Gastroesophageal sphincter (tissue), 3 donors: ENCODE data around the gene RPTOR.

Experiments used
- EP300 ChIP-seq: sonication (generic); formaldehyde crosslinking; IDR thresholded peaks from one replicate; pipeline ENCODE4 v1.6.1; 2017; ENCODE audit warnings: antibody characterized with exemption, mild to moderate bottlenecking
- POLR2A ChIP-seq, 2 donors: fragments of 450-650 bp; IDR thresholded peaks; one replicate each; pipeline ENCODE4 v1.6.1; 2017; ENCODE audit warnings: antibody characterized with exemption in 2 of 2, mild to moderate bottlenecking in 2 of 2, moderate library complexity in 1 of 2
- TF ChIP-seq, protein P1 (sequence below), 4 experiments: fragments of 200-600 bp in 2 of 4; fragments of 450-650 bp in 2 of 4; sonication (generic) in 1 of 4; IDR thresholded peaks; one replicate each; pipeline ENCODE4 v1.5.1; 2017 to 2019; ENCODE audit warnings: antibody characterized with exemption in 4 of 4, mild to moderate bottlenecking in 2 of 4, moderate library complexity in 2 of 4

DNA sequence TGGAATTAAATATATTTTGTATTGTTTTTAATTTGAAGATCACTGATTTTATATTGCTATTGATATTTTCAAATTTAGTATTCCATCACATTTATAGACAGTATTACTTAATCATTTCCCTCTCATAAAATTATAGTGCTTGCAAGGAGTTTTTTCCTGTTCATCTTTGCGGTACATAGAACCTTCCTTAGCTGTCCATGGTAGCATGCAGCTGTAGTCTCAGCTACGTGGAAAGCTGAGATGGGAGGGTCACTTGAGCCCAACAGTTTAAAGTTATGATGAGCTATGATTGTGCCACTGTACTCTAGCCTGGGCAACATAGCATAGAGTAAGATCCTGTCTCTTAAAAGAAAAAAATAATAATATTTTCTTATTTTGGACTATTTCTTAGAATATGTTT, 231.2 kb downstream of the RPTOR start:
- TF ChIP-seq POLR2A (IDR thresholded peaks at IDR 0.05) (no peak), EP300 (no peak)
- TF ChIP-seq, protein P1, sequence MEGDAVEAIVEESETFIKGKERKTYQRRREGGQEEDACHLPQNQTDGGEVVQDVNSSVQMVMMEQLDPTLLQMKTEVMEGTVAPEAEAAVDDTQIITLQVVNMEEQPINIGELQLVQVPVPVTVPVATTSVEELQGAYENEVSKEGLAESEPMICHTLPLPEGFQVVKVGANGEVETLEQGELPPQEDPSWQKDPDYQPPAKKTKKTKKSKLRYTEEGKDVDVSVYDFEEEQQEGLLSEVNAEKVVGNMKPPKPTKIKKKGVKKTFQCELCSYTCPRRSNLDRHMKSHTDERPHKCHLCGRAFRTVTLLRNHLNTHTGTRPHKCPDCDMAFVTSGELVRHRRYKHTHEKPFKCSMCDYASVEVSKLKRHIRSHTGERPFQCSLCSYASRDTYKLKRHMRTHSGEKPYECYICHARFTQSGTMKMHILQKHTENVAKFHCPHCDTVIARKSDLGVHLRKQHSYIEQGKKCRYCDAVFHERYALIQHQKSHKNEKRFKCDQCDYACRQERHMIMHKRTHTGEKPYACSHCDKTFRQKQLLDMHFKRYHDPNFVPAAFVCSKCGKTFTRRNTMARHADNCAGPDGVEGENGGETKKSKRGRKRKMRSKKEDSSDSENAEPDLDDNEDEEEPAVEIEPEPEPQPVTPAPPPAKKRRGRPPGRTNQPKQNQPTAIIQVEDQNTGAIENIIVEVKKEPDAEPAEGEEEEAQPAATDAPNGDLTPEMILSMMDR (IDR thresholded peaks at IDR 0.05) = no peak
